ENCODE measurements around the gene PSMD9.
A peak's percentile ranks its signal among the peaks of the same experiment; 100 is the strongest.
"Not testable (repeated sequence)": the region's sequence is repeated elsewhere in the genome, so short reads cannot be mapped to it uniquely, and the experiment has no call there.

Gene PSMD9

DNA sequence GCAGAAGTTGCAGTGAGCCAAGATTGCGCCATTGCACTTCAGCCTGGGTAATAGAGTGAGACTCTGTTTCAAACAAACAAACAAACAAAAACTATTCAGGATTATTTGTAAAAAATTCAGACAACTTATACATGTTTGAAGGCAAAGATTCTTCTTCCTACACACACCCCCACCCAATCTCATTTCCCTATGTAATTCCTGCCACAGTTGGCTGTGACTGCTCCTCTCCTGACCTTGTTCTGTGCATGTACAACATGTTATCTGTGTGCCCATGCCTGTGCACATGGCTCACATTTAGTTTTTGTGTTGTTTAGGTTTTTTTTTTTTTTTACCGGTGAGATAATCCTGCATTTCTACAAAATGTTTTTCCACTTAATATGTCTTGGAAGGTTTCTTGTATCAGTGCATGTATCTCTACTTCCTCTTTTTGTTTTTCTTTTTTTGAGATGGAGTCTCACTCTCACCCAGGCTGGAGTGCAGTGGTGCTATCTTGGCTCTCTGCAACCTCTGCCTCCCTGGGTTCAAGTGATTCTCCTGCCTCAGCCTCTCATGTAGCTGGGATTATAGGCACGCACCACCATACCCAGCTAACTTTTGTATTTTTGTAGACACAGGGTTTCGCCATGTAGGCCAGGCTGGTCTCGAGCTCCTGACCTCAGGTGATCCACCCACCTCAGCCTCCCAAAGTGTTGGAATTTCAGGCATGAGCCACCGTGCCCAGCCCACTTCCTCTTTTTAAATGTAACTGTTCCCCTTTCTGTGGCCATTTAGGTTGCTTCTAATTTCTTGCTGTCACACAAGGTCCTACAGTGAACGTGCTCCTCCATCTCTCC is 38.5 kb downstream of the PSMD9 start:
- peak; percentile 72 for DNase-seq

DNA sequence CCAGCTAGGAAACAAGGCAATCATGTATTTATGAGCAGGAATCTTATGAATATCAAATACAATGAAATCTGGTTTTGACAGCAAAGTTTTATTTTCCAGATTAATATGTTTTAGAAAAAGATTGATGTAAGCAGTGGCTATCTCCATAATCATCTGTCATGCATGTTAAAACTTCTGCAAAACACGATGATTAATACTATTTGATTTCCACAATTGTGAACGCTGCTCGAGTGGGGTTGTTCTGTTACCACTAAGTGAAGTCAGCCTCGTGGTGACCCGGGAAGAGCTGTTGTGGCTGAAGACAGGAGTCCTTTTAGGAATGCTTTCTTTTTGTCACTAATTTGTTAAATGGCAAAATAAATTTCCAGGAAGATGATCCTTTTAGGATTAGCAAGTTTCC is 39.2 kb downstream of the PSMD9 start:
- DNase-seq, result peak; percentile 68

DNA sequence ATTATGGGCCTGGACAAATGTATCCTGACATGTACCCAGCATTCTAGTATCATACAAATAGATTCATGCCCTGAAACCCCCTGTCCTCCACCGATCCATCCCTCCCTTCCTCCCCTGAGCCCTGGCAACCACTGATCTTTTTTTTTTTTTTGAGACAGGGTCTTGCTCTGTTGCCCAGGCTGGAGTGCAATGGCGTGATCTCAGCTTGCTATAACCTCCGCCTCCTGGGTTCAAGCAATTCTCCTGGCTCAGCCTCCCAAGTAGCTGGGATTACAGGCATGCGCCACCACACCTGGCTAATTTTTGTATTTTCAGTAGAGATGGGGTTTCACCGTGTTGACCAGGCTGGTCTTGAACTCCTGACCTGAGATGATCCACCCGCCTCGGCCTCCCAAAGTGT is 41.0 kb downstream of the PSMD9 start:
- DNase-seq, result not testable (repeated sequence)

- DNase-seq, result no peak
Measured at GRCh38 chr12:121930862-121931261, 42.3 kb downstream of the PSMD9 start.

DNA sequence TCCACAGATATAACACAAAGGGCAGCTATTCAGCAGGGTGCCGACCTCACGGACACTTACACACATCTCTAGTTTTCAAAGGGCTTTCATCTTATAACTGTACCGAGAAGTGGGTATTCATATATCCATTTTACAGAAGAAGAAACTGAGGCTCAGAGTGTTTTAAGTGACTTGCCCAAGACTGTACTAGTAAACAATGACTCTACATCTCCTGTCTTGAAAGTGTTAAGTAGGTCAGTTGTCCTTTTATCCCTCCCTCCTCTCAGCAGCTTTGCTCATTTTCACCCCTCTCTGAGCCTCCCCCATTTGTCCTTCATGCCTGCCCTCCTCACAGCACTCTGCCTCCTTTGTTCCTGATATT is 43.6 kb downstream of the PSMD9 start:
- DNase-seq, result no peak

DNA sequence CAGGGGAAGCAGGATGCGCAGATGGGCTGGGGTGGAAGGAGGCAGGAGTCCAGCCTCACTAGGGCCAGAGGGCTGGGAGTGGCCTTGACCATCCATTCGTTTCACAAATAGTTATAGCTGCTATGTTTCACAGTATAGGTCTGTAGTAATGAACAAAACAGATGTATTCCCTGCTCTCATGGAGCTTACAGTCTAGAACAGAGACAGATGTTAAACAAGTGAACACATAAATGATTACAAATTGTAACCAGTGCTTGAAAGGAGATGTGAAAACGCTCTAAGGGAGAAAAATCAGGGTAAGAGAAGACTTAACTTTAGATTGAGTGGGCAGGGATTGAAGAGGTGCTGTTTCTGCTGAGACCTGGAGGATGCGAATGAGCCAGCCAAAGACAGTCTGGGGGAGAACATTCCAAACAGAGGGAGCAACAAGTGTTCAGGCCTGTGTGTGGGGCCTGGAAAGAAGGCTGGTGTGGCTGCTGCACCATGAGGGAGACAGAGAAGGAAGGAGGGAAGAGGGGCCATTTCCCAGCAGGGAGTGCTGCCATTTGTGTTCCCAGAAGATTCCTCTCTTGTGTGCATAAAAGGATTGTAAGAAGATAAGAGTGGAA is 44.4 kb downstream of the PSMD9 start:
- DNase-seq, result no peak

DNA sequence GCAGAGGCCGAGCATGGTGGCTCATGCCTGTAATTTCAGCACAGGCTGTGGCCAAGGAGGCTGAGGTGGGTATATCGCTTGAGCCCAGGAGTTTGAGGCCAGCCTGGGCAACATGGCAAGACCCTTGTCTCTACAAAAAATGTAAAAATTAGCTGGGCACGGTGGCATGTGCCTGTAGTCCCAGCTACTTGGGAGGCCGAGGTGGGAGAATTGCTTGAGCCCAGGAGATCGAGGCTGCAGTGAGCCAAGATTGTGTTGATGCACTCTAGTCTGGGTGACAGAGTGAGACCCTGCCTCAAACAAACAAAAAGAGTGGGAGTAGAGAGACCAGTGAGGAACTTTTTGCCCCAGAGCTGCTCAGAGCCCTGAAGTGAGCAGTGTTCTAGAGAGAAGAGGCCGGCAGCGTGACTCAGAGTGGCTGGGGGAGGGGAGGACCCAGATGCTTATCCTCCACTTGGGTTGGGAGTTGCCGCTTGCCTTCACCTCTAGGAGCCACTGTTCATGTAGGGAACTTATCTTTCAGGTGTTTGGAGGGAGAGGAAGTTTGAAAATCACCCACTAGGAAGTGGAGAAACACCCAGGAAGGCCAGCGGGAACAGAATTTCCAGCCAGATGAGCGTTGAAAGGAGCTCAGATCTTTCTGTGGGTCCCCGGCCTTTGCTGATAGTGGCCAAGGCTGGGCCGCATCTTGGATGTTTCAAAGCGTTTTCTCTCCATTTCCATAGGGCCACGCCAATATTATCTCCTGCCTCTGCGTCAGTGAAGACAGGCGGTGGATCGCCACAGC is 45.1 kb downstream of the PSMD9 start:
- no peak for DNase-seq

DNA sequence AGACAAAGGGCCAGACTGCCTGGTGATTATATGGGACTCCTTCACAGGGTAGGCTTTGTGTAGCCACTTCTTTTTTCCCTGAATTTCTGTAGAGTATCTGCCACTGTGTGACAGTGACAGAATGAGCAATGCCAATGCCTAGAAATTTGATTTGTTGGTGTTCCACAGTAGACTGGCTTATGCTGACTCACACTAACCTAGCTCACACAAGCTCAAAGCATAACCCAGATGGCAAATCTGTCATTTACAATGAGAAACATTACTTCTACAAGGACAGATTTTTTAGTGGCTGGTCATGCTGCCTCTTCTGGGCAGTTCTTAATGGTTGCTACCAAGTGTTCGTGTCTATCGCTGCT is 45.7 kb downstream of the PSMD9 start:
- no peak for DNase-seq

GRCh38 chr12:121937654-121938053 is 49.1 kb downstream of the PSMD9 start:
- no peak for DNase-seq

DNA sequence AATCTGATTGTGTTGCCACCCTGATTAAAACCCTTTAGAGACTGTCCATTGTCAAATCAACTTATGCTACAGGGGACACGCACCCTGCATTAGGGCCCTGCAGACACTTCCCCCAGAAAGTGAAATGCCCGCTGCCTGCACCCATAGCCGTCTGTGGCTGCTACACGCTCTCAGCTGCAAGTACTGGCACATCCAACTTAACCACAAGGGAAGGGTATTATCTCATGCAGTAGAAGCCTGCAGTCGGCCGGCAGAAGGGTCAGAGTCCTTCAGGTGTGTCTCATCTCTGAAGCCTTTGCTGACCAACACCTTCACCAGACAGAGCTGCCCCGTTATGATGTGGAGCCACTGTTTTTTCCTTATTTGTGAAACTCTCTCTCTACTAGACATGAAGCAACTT is 50.6 kb downstream of the PSMD9 start:
- no peak for DNase-seq

DNA sequence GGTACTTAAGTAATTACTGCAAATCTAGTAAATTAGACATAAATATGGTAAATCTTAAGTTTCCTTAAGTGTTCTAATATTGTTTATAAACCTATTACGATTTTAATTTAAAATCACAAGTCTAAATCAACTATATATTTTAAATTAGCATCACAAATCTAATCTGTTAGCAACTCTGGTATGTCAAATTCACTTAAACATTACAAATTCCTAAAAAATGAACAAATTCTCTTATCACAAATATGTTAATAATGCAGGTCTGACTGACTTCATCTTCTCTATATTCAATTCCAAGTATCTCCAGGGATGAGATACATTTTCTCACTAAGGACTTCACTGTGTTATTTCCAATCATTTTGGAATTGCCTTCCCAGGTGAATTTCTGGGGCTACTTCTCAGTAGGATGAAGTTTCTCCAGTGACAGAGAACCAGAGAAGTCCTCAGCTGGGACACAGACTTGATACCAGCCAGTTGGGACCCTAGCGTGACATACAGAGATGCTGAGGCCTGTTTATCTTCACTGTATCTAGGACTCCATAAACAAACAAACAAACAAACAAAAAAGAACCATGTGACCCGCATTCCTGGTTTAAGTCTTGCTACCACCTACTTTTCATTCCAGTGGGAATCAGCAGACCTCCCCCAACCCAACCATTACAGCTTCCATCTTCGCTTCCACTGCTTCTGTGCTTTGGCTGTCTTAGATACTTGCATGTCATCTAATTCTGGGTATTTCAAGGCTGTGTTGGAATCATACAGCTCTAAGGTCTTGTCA is 51.6 kb downstream of the PSMD9 start:
- no peak for DNase-seq

GRCh38 chr12:121942145-121942718 is 53.6 kb downstream of the PSMD9 start:
- no peak for DNase-seq

GRCh38 chr12:121943926-121944325 is 55.3 kb downstream of the PSMD9 start:
- no peak for DNase-seq

DNA sequence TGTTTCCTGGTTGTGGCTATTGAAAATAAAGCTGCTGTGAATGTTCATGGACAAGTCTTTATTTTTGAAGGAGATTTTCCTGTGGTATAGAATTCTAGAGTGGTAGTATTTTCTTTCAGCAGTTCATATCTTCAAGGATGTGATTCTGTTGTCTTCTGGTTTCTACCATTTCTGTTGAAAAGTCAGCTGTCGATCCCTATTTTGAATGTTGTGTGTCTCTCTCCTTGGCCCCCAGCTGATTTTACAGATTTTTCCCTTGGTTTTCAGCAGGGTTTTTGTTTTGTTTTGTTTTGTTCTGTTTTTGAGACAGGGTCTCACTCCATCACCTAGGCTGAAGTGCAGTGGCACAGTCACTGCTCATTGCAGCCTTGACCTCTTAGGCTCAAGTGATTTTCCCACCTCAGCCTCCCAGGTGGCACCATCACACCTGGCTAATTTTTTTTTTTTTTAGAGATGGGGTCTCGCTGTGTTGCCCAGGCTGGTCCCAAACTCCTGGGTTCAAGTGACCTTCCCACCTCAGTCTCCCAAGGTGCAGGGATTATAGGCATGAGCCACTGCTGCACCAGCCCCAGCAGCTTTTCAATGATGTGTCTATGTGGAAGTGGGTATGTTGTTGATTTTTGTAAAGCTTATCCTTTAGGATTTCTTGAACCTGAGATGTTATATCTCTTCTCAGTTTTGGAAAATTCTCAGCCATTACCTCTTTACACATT is 57.9 kb downstream of the PSMD9 start:
- no peak for DNase-seq

DNA sequence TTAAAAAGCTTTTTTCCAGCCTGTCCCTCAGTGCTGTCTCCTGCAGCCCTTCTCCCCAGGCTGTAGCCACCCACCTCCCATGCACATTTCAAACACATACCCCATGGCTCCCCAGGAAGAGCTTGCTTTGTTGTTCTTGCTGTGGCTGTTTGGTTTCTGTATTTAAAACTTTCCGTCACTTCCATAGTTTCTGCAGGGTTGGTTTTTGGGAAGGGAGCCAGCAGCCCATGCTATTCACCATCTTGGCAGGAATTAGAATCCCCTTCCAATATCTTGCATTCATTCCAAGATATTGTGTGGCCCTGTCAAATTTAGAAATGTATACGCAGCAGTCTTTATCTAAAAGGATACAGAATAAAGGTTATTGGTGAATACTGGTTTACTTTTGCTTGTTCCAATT is 59.4 kb downstream of the PSMD9 start:
- no peak for DNase-seq

- DNase-seq, result no peak
Measured at GRCh38 chr12:121949648-121950397, 61.2 kb downstream of the PSMD9 start.

- no peak for DNase-seq
Measured at GRCh38 chr12:121953117-121953692, 64.6 kb downstream of the PSMD9 start.

DNA sequence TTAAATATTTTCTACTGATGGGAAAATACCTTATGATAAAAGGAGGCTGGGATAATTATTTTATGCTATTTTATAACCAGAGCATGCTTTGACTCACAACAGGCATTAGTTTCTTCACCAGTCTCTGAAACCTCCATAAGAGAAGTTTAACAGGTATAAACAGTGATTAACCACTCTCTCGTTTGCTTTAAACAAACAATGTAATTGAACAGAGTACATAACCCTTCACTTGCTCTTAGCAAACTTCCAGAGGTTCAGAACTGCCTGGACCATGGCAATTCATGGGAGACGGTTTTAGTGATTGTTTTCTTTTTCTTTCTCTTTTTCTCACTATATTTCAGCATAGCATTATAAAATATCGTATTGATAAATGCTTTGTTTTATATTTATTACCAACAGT is 65.1 kb downstream of the PSMD9 start:
- DNase-seq, result no peak

- peak; percentile 9 for DNase-seq
Measured at GRCh38 chr12:121955258-121956237, 67.0 kb downstream of the PSMD9 start.
